Astrocyte (in vitro differentiated cells and primary cell): Measurements from ENCODE around the gene NUP155. TPM values are rescaled to one million over a fixed set of nuclear protein-coding genes. Genes with fewer than 3 reads are reported as not detected.
"Not testable (repeated sequence)": the region's sequence is repeated elsewhere in the genome, so short reads cannot be mapped to it uniquely, and the experiment has no call there.

ENCODE experiments used
- DNase-seq: peaks from one replicate; pipeline ENCODE4 v3.0.0-alpha.2; 2010; ENCODE audit warnings: low read depth
- FAIRE-seq: peaks from 2 replicates; lab custom pipeline; 2011; peaks lifted over from hg19 to GRCh38; lab: Jason Lieb, UNC
- H2AFZ ChIP-seq: 2 replicates; pipeline ENCODE4 v1.6.0; 2012; ENCODE audit warnings: low read depth, low read length, inconsistent platforms
- H3K27ac ChIP-seq: 2 replicates; pipeline ENCODE4 v1.5.1; 2011; ENCODE audit warnings: low read depth, low read length, inconsistent platforms
- H3K27me3 ChIP-seq: 2 replicates; pipeline ENCODE4 v1.6.0; 2011; ENCODE audit warnings: low read length, inconsistent platforms; ENCODE audit not compliant: insufficient read depth
- H3K36me3 ChIP-seq: 2 replicates; pipeline ENCODE4 v1.5.1; 2011; ENCODE audit warnings: low read length, inconsistent platforms; ENCODE audit not compliant: insufficient read depth
- H3K4me1 ChIP-seq: 2 replicates; pipeline ENCODE4 v1.5.1; 2011; ENCODE audit warnings: low read length, inconsistent platforms; ENCODE audit not compliant: insufficient read depth
- H3K4me2 ChIP-seq: 2 replicates; pipeline ENCODE4 v1.6.0; 2012; ENCODE audit warnings: low read length, inconsistent platforms
- H3K4me3 ChIP-seq: 2 replicates; pipeline ENCODE4 v1.5.1; 2011; ENCODE audit warnings: low read depth, mild to moderate bottlenecking, low read length, inconsistent platforms; ENCODE audit not compliant: insufficient read depth
- H3K79me2 ChIP-seq: 2 replicates; pipeline ENCODE4 v1.6.0; 2012; ENCODE audit warnings: mild to moderate bottlenecking, low read length, inconsistent platforms; ENCODE audit not compliant: insufficient read depth
- H3K9ac ChIP-seq: 2 replicates; pipeline ENCODE4 v1.6.0; 2012; ENCODE audit warnings: mild to moderate bottlenecking, low read length, inconsistent platforms
- H3K9me3 ChIP-seq: 2 replicates; pipeline ENCODE4 v1.5.1; 2012; ENCODE audit warnings: low read depth, mild to moderate bottlenecking, low read length, inconsistent platforms; ENCODE audit not compliant: insufficient read depth
- H4K20me1 ChIP-seq: 2 replicates; pipeline ENCODE4 v1.6.0; 2012; ENCODE audit warnings: low read length, inconsistent platforms; ENCODE audit not compliant: insufficient read depth
- H3K27ac Mint-ChIP-seq: one replicate; pipeline ENCODE4 v1.8.0; 2021; ENCODE audit warnings: mild to moderate bottlenecking, mixed read lengths; ENCODE audit not compliant: unreplicated experiment
- H3K27me3 Mint-ChIP-seq: one replicate; pipeline ENCODE4 v1.8.0; 2021; ENCODE audit warnings: low read depth, mixed read lengths; ENCODE audit not compliant: unreplicated experiment
- H3K36me3 Mint-ChIP-seq: one replicate; pipeline ENCODE4 v1.8.0; 2021; ENCODE audit warnings: low read depth, mixed read lengths; ENCODE audit not compliant: unreplicated experiment
- H3K4me1 Mint-ChIP-seq: one replicate; pipeline ENCODE4 v1.8.0; 2021; ENCODE audit warnings: low read depth, mixed read lengths; ENCODE audit not compliant: unreplicated experiment
- H3K4me3 Mint-ChIP-seq: one replicate; pipeline ENCODE4 v1.8.0; 2021; ENCODE audit warnings: mild to moderate bottlenecking, moderate library complexity, mixed read lengths; ENCODE audit not compliant: unreplicated experiment
- H3K9me3 Mint-ChIP-seq: one replicate; pipeline ENCODE4 v1.8.0; 2021; ENCODE audit warnings: mild to moderate bottlenecking, mixed read lengths; ENCODE audit not compliant: unreplicated experiment
- EZH2 ChIP-seq: IDR thresholded peaks from 2 replicates; pipeline ENCODE4 v1.6.1; 2012; ENCODE audit warnings: mild to moderate bottlenecking, low read length, inconsistent platforms; ENCODE audit not compliant: insufficient read depth
- total RNA-seq: library from RNA; stranded (reverse); gene quantifications from 2 replicates; pipeline ENCODE4 v1.2.1, GENCODE V29; 2021
- TF ChIP-seq, protein P1 (sequence below): IDR thresholded peaks from 2 replicates; pipeline ENCODE4 v1.5.1; 2011; ENCODE audit warnings: low read depth, mild to moderate bottlenecking, inconsistent platforms, low read length, moderate library complexity; ENCODE audit not compliant: insufficient read depth

NUP155 gene
- total RNA-seq, 1 donor from 2014 or later = 28.8 TPM

DNA sequence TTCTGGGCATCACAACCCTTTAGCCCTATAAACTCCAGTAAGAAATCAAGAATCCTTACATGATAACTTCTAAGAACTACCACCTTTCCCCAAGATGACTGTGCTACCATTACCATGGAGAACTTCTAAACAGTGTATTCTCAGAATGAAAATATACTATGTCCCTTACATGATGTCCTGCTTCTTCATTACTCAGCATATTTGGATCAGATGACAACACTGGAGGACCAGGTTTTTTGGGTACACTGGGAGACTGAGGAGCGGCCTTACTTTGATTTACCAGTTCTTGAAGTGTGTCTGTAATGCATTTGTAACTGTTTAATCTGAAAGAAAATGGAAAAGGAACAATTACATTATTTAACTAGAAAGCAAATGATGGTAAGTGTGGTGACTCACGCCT lies 66.0 kb downstream of the NUP155 start:
- Mint-ChIP-seq H3K4me3 (no peak overlapping the region), H3K27me3 (no peaks in the 10 kb centered on the region), H3K4me1 (no peaks in the 10 kb centered on the region), H3K36me3 (peaks cover 11% of the 10 kb centered on the region), H3K9me3 (no peaks in the 10 kb centered on the region), H3K27ac (no peak overlapping the region)
- TF ChIP-seq EZH2 = no peak
- TF ChIP-seq, protein P1, sequence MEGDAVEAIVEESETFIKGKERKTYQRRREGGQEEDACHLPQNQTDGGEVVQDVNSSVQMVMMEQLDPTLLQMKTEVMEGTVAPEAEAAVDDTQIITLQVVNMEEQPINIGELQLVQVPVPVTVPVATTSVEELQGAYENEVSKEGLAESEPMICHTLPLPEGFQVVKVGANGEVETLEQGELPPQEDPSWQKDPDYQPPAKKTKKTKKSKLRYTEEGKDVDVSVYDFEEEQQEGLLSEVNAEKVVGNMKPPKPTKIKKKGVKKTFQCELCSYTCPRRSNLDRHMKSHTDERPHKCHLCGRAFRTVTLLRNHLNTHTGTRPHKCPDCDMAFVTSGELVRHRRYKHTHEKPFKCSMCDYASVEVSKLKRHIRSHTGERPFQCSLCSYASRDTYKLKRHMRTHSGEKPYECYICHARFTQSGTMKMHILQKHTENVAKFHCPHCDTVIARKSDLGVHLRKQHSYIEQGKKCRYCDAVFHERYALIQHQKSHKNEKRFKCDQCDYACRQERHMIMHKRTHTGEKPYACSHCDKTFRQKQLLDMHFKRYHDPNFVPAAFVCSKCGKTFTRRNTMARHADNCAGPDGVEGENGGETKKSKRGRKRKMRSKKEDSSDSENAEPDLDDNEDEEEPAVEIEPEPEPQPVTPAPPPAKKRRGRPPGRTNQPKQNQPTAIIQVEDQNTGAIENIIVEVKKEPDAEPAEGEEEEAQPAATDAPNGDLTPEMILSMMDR = no peak
- DNase-seq (no peak), FAIRE-seq (no peak)
- H3K27ac ChIP-seq = no peak overlapping the region
- H3K27me3 ChIP-seq = no peaks in the 10 kb centered on the region
- no peak overlapping the region for H3K4me3 ChIP-seq
- H3K9me3 ChIP-seq = no peaks in the 10 kb centered on the region
- no peak overlapping the region for H3K9ac ChIP-seq
- no peaks in the 10 kb centered on the region for H4K20me1 ChIP-seq
- H3K79me2 ChIP-seq = no peaks in the 10 kb centered on the region
- H3K4me1 ChIP-seq = no peaks in the 10 kb centered on the region
- H2AFZ ChIP-seq = no peak overlapping the region
- H3K4me2 ChIP-seq = no peak overlapping the region
- H3K36me3 ChIP-seq = peaks cover 57% of the 10 kb centered on the region

DNA sequence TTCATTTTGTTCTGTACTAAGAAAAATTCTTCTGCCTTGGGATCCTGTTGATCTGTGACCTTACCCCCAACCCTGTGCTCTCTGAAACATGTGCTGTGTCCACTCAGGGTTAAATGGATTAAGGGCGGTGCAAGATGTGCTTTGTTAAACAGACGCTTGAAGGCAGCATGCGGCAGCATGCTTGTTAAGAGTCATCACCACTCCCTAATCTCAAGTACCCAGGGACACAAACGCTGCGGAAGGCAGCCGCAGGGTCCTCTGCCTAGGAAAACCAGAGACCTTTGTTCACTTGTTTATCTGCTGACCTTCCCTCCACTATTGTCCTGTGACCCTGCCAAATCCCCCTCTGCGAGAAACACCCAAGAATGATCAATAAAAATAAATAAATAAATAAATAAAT lies 74.6 kb downstream of the NUP155 start:
- not testable (repeated sequence) for H3K9ac ChIP-seq, H3K27ac ChIP-seq, H3K79me2 ChIP-seq, H4K20me1 ChIP-seq, H3K4me1 Mint-ChIP-seq, H3K4me1 ChIP-seq, H3K27me3 ChIP-seq, H3K4me2 ChIP-seq, H3K9me3 ChIP-seq, DNase-seq, H3K4me3 Mint-ChIP-seq, FAIRE-seq, H3K4me3 ChIP-seq, H3K9me3 Mint-ChIP-seq, H3K27me3 Mint-ChIP-seq, H3K27ac Mint-ChIP-seq, H2AFZ ChIP-seq
- peaks cover 36% of the 10 kb centered on the region for H3K36me3 ChIP-seq
- peaks cover 24% of the 10 kb centered on the region for H3K36me3 Mint-ChIP-seq

- H3K9ac ChIP-seq = no peak overlapping the region
- H3K27me3 ChIP-seq = no peaks in the 10 kb centered on the region
- H3K4me1 ChIP-seq = no peaks in the 10 kb centered on the region
- H3K36me3 ChIP-seq = no peaks in the 10 kb centered on the region
- H3K9me3 Mint-ChIP-seq = peaks cover 45% of the 10 kb centered on the region
- H3K27me3 Mint-ChIP-seq = no peaks in the 10 kb centered on the region
- FAIRE-seq (no peak), DNase-seq (no peak)
- H3K4me1 Mint-ChIP-seq = no peaks in the 10 kb centered on the region
- no peak overlapping the region for H3K27ac Mint-ChIP-seq
- H2AFZ ChIP-seq = no peak overlapping the region
- H3K4me3 ChIP-seq = no peak overlapping the region
- no peaks in the 10 kb centered on the region for H4K20me1 ChIP-seq
- H3K27ac ChIP-seq = no peak overlapping the region
- peaks cover 7% of the 10 kb centered on the region for H3K36me3 Mint-ChIP-seq
- H3K4me3 Mint-ChIP-seq = no peak overlapping the region
- H3K4me2 ChIP-seq = no peak overlapping the region
- H3K79me2 ChIP-seq = no peaks in the 10 kb centered on the region
- TF ChIP-seq, protein P1 = no peak
- no peak for TF ChIP-seq EZH2
- peaks cover 14% of the 10 kb centered on the region for H3K9me3 ChIP-seq
Observed at GRCh38 chr5:37283214-37283820, 87.6 kb downstream of the NUP155 start.
